Parathyroid adenoma (tissue), 2 donors: ENCODE data around the gene PREB.

Experiments used
- H2AFZ ChIP-seq: fragments of 300-600 bp; sonication (generic); one replicate; pipeline ENCODE4 v1.7.0; 2017; ENCODE audit warnings: antibody characterized with exemption, mild to moderate bottlenecking
- H3K27ac ChIP-seq: fragments of 300-600 bp; sonication (generic); one replicate; pipeline ENCODE4 v1.7.0; 2017
- H3K27me3 ChIP-seq: fragments of 300-600 bp; sonication (generic); one replicate; pipeline ENCODE4 v1.7.0; 2017; ENCODE audit warnings: low read length; ENCODE audit not compliant: control insufficient read depth, insufficient read depth
- H3K36me3 ChIP-seq: fragments of 300-600 bp; sonication (generic); one replicate; pipeline ENCODE4 v1.7.0; 2017; ENCODE audit warnings: low read length; ENCODE audit not compliant: control insufficient read depth, insufficient read depth
- H3K4me1 ChIP-seq: fragments of 300-600 bp; sonication (generic); one replicate; pipeline ENCODE4 v1.7.0; 2017; ENCODE audit warnings: control low read depth
- H3K4me2 ChIP-seq: fragments of 300-600 bp; sonication (generic); one replicate; pipeline ENCODE4 v1.7.0; 2017; ENCODE audit warnings: low read length
- H3K4me3 ChIP-seq: fragments of 300-600 bp; sonication (generic); one replicate; pipeline ENCODE4 v1.7.0; 2017; ENCODE audit warnings: low read depth, low read length
- H3K79me2 ChIP-seq: fragments of 300-600 bp; sonication (generic); one replicate; pipeline ENCODE4 v1.7.0; 2017; ENCODE audit warnings: control low read depth
- H3K9ac ChIP-seq: fragments of 300-600 bp; sonication (generic); one replicate; pipeline ENCODE4 v1.7.0; 2017; ENCODE audit warnings: mild to moderate bottlenecking
- H3K9me3 ChIP-seq: fragments of 300-600 bp; sonication (generic); one replicate; pipeline ENCODE4 v1.7.0; 2017; ENCODE audit warnings: low read length; ENCODE audit not compliant: control insufficient read depth
- CTCF ChIP-seq: fragments of 300-600 bp; sonication (generic); IDR thresholded peaks from one replicate; pipeline ENCODE4 v1.7.0; 2017; ENCODE audit warnings: antibody characterized with exemption, mild to moderate bottlenecking
- donor health status: primary hyperparathyroidism.

The PREB gene

GRCh38 chr2:27152796-27153464 is 18.5 kb upstream of the PREB start:
- no peaks in the 10 kb centered on the region for H3K9me3 ChIP-seq
- no peaks in the 10 kb centered on the region for H3K4me1 ChIP-seq
- H3K4me2 ChIP-seq = no peak overlapping the region
- H3K9ac ChIP-seq = no peak overlapping the region
- TF ChIP-seq CTCF = no peak
- H3K79me2 ChIP-seq = no peaks in the 10 kb centered on the region
- H3K4me3 ChIP-seq = no peak overlapping the region
- no peaks in the 10 kb centered on the region for H3K27me3 ChIP-seq
- no peaks in the 10 kb centered on the region for H3K36me3 ChIP-seq
- H2AFZ ChIP-seq = no peak overlapping the region
- no peak overlapping the region for H3K27ac ChIP-seq

DNA sequence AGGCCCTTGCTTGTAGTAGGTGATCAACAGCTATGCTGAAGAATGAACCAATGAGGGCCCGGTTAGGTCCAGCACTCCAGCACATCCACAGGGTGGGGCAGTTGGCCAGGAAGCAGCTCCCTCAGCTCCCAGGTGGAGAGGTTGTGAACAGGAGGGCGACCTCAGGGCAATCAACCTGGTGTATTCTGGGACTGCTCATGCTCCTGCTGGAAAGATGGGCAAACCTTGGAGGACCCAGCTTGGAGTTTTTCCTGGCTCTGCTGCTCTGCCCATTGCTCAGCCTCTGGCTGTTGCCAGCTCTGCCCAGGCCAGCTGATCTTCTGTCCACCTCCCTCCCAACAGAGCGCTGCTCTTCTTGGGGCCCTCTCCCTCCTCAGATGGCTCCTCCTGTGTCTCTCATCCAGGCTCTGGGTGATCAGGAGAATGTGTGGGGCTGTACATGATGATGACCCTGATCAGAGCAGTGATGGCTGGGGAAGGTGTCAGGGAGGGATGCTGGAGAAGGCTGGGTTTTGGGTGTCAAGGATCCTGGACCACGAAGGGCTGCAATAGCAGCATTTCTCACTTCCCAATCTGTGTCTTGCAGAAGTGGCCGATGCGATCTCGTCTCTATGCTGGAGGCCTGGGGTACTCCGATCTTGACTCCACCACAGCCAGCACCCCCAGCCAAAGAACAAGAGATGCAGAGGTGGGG is 17.8 kb upstream of the PREB start:
- no peak overlapping the region for H3K9ac ChIP-seq
- H3K4me2 ChIP-seq = no peak overlapping the region
- no peaks in the 10 kb centered on the region for H3K27me3 ChIP-seq
- no peaks in the 10 kb centered on the region for H3K36me3 ChIP-seq
- no peaks in the 10 kb centered on the region for H3K79me2 ChIP-seq
- H2AFZ ChIP-seq = no peak overlapping the region
- no peak for TF ChIP-seq CTCF
- H3K4me3 ChIP-seq = no peak overlapping the region
- H3K27ac ChIP-seq = no peak overlapping the region
- no peaks in the 10 kb centered on the region for H3K4me1 ChIP-seq
- no peaks in the 10 kb centered on the region for H3K9me3 ChIP-seq

DNA sequence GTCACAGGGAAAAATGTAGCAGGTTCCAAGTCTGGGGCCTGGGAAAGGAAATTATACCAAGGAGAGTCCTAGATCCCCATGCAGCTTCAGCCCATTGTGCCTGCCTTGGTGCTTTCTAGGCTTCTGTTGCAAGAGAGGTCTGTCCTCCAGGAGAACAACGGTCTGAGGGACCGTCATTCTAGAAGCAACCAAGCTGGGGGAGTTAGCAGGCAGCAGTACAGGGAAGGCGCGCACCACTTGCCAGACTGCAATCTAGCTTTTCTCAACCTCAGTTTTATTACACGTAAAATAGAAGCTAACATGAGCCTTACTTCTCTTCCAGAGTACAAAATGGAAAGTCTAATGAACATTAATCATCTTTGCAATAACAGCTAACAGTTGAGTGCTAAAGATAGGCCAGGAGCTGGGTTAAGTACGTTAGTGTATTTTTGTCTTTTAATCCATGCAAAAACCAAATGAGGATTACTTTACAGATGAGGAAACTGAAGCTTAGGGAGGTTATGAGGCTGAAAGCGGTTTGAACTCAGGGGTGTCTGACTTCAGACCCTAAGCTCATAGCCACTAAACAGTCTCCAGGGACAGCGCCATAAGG is 16.3 kb upstream of the PREB start:
- Histone ChIP-seq H3K4me1 (no peaks in the 10 kb centered on the region), H3K36me3 (no peaks in the 10 kb centered on the region), H3K4me2 (no peak overlapping the region), H3K9ac (no peak overlapping the region), H3K27me3 (no peaks in the 10 kb centered on the region), H3K9me3 (no peaks in the 10 kb centered on the region), H3K4me3 (no peak overlapping the region), H3K79me2 (no peaks in the 10 kb centered on the region), H3K27ac (no peak overlapping the region), H2AFZ (no peak overlapping the region)
- TF ChIP-seq CTCF = no peak

DNA sequence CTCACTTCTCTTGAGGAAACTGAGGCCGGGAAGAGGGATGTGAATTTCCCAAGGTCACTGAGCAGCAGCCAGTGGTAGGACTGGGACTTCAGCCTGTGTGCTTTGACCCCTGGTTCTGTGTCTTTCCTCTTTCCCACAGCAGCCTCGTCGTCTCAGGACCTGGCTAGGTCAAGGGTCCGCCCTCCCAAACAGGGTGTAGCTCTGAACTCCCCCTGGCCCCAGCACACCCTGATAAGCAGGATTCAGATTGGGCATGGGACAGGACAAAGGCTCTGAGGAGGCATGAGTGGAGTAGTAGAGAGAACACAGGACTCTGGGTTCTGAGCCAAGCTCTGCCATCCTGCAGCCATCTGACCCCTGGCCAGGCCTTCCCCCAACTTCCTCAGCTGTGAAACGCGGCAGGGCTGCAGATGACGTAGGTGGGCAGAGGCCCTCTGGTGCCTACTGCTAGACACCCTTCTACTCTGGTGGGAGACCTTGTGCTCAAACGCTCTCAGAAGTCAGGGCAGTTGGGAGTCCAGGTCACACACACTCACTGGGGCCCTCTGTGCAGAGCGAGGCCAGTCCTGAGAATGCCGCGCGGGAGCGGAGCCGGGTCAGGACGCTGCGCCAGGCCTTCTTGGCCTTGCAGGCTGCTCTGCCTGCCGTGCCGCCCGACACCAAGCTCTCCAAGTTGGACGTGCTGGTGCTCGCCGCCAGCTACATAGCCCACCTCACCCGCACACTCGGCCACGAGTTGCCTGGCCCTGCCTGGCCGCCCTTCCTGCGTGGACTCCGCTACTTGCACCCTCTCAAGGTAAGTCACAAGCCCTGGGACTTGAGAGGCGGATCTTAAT is 15.4 kb upstream of the PREB start:
- Histone ChIP-seq H3K27me3 (no peaks in the 10 kb centered on the region), H3K9me3 (no peaks in the 10 kb centered on the region), H3K4me2 (no peak overlapping the region), H3K27ac (no peak overlapping the region), H2AFZ (no peak overlapping the region), H3K79me2 (no peaks in the 10 kb centered on the region), H3K9ac (no peak overlapping the region), H3K36me3 (no peaks in the 10 kb centered on the region), H3K4me3 (no peak overlapping the region), H3K4me1 (no peaks in the 10 kb centered on the region)
- TF ChIP-seq CTCF = no peak
